GM18508 (cell line): Measurements from ENCODE around the gene TYRO3.

ENCODE experiments used
- ATAC-seq: cut with Tn5 transposase; IDR thresholded peaks from one replicate; pipeline ENCODE4 v1.9.1; 2021; ENCODE audit warnings: moderate number of reproducible peaks; ENCODE audit not compliant: insufficient read depth, unreplicated experiment

TYRO3 gene

GRCh38 chr15:41596972-41597371 lies 38.0 kb downstream of the TYRO3 start:
- no peak for ATAC-seq

- no peak for ATAC-seq
Observed at GRCh38 chr15:41597787-41598186, 38.8 kb downstream of the TYRO3 start.

GRCh38 chr15:41599061-41599460 lies 40.0 kb downstream of the TYRO3 start:
- no peak for ATAC-seq

DNA sequence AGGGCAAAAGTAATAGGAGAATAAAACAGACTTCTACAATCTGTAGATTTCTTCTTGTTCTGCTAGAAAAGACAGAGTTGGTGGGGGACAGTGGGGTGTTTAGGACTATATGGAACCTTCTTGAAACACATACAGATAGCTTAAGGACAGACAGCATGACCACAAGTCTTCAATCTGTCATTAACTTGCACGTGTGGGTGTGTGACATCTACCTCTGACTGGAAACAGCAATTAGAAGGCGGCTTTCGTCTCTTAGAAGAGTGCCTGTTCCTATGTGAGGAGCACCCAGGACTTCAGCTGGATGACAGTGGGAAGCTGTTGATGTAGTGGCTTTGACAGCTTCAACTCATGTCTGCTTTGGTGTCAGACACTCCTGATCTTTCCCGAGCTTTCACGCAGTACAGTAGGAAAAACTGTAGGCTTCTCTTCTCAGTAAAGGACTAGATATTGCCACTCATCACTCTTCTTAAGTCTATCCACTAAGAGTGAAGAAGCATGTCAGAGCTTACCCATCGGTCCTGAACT lies 44.5 kb downstream of the TYRO3 start:
- ATAC-seq: no peak

DNA sequence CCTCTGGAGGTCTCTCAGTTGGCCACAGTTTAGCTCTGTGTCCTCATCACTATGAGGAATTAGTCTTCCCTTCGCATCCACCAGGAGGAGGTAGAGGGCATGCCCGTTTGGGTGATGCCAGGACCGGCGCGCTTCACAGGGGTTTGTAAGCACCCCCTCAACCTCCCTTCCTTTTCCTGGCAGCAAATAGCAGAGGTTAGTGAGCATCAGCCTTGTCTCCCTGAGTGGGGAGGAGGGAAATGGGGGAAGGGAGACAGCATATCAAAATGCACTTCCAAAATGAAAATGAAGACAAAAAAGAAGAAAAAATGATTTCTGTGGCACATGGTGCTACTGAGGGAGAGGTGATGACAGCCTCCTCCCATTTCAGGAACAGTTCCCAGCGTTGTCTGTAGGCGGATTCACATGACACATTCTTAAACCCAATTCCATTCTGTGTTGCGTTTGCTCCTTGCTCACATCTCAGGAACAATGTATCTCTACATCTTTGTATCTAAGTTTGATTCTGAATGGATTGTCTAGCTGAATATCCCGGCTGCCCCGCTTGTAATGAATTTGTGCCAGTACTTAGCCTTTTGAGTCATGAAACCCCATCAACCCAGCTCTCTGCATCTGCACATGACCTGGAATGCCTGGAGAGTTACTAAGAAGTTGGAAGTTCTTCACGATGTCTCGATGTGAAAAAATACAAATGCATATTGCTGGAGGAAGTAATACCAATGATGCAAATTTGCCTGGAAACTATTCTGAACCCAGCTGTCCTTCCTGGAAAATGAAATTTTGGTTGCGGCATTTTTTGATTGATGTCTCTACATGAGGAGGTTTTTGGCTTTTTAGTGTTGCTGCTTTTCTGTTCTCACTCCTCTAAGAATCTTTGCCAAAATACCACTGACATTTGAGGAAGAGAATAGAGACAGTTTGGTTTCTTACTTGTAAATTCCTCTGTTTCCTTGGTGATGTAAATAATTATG lies 45.2 kb downstream of the TYRO3 start:
- ATAC-seq: no peak

DNA sequence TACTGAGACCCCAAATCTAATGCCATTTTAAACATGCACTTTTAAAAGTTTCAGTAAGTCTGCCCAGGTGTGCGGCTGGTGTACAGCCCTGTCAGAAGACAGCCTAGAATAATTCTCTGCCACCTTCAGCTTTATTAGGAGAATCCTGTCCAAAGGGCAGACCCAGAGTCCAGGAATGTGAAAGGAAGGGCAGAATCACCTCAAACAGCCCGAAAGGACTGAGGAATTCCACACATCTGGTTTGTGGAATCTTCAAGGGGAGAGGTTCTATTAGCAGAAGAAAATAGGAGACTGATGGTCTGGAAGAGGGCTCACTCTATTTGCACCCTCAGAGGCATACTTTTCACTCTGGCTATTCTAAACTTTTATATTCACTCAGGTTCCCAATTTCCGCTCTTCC lies 46.6 kb downstream of the TYRO3 start:
- no peak for ATAC-seq

DNA sequence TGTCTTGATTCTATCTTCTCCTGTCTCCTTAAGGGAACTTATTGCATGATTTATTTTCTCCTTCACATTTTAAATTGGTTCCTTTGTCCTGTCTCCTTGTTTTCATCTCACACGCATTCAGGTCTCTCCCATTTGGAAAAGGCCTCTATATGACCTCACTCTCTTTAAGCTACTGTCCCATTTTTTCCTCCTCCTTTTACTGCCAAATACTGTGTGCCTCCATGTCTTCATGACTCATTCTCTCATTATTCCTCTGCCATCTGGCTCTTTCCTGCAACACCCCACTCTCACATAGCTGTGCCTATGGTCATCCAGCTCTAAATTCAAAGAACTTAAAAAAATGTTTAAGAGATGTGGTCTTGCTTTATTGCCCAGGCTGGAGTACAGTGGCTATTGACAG lies 48.0 kb downstream of the TYRO3 start:
- no peak for ATAC-seq

- ATAC-seq: no peak
Observed at GRCh38 chr15:41609123-41609522, 50.1 kb downstream of the TYRO3 start.

- ATAC-seq: no peak
Observed at GRCh38 chr15:41610048-41610447, 51.0 kb downstream of the TYRO3 start.

DNA sequence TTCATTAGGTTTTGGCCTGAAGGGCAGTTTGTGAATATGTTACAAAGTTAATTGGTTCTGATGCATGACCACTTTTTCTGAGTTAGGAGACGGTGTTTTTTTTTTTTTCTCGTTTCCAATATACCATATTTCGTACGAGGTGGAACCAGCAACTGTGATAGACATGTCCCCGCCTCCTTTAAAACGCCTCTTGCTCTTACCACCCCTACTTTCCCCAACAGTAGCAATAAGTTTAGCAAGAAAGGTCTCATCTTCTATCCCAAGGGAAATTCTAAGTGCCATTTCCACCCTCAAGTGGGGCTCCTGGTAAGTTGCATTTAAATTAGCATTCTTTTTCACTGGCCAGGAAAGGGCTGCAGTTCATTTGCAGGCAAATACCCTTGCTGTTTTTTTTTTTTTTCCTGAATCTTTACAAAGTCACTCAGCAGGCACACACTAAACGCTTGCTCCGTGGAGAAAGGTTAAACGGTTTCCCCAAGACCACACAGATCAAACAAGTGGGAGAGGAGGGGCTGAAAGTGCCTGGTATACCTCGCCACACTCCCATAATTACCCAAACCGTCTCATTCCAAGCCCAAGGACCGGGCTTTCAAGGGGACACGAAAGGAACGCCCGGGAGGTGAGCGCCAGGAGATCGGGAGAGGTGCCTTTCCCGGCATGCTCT lies 61.7 kb downstream of the TYRO3 start:
- no peak for ATAC-seq

- no peak for ATAC-seq
Observed at GRCh38 chr15:41621200-41622193, 62.5 kb downstream of the TYRO3 start.

DNA sequence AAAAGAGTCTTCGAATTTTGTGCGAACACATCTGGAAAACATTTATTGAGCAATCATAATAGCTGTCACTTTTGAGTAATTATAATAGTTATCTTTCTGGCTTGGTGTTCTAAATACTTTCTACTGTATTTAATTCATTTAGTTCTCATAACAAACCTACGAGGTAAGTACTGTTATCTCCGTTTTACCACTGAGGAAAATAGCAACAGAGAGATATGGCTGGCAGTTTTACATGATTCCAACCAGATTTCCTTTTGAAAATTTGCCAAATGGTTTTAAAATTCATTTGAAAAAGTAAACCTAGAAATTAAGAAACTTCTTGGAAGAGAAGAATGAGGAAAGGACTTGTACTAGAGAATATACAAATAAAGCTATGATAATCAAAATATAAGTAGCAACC lies 63.9 kb downstream of the TYRO3 start:
- ATAC-seq: no peak

DNA sequence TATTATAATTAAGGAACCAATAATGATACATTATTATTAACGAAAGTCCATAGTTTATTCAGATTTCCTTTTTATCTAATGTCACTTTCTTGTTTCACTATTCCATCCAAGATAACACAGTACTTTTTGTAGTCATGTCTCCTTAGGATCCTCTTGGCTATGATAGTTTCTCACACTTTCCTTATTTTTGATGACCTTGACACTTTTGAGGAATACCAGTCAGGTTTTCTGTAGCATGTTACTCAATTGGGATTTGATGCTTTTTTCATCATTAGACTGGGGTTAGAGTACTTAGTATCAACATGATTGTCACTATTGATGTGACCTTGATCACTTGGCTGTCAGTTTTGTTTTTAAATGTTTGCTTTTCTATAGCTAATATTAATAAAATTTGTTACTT lies 68.2 kb downstream of the TYRO3 start:
- ATAC-seq: no peak

GRCh38 chr15:41629463-41629862 lies 70.5 kb downstream of the TYRO3 start:
- no peak for ATAC-seq

GRCh38 chr15:41629883-41630282 lies 70.9 kb downstream of the TYRO3 start:
- no peak for ATAC-seq

DNA sequence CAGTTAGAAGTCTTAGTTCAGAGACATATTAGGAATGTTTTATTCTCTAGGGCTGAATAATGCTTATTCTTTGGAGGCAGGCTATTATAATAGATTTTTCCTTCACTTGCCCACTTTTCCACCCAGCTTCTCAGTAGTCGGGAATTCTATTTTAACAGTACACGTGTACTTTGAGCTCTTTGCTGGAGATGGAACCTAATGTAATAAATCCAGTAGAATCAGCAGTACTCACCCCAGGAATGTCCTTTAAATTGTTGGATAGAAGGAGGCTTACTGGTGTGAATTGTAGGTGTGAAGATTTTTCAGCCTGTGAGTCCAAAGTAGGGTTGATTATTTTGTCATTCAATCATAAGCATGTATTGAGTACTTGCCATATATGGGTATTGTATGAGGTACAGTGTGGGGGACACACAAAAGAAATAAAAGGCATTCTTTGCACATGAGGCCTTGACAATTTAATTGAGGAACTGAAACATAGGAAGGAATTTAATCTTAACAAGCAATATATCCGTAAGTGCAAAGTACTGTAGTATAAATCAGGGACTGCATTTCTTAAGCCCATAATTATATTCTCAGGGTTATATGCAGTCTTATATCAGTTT lies 71.7 kb downstream of the TYRO3 start:
- no peak for ATAC-seq

DNA sequence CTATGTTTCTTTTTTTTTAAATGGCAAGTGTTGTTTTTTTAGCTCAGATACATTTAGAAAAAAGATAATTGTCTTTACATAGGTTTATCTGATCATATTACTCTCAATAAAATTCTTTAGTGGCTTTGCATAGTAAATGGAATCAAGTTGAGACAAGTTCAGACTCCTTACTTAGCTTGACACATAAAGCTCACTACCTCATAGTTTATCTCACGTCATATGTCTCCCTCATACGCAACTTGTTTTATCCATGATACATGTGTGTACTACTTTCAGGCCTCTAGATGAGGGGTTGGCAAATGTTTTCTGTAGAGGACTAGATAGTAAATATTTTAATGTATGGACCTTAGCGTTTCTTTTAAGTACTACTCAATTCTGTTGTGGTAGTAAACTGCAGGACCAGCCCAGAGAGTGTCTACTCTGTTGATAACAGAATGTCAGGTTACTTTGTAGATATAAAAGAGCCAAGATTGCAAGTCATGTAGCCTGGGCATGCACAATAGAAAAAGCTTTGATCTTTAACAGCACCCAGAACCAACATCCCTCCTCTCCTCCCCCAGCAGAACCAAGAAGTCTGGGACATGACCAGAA lies 73.0 kb downstream of the TYRO3 start:
- ATAC-seq: no peak
